ENCODE results near the gene HLA-DPB1.
"Not testable (repeated sequence)": the region's sequence is repeated elsewhere in the genome, so short reads cannot be mapped to it uniquely, and the experiment has no call there.

HLA-DPB1 gene

DNA sequence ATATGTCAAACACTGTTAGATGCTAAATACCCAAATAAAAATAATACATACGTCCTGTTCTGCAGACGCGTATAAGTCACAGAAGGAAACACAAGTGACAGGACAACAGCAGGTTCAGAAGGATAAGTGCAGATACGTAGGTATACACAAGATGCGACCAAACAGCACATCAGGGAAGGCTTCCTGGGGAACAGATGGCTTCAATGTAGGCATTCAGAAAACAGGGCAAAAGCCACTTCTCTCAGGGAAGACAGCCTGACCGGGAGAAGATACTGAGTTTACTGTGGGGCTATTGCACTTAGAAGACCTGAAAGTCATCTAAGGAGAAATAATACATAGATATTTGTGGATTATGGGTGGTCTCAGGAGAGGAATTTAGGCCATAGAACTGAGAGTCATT is 4.2 kb upstream of the HLA-DPB1 start:
- DNase-seq (ENCODE audit: low spot score), result no peak

- DNase-seq (ENCODE audit: low spot score), result no peak
Measured at GRCh38 chr6:33072508-33073100, 3.2 kb upstream of the HLA-DPB1 start.

GRCh38 chr6:33073431-33073871 is 2.3 kb upstream of the HLA-DPB1 start, which contains the start of gene HLA-DPA1:
HLA-DPA1 (minus strand) TSS chr6:33073649.
- DNase-seq (ENCODE audit: low spot score), result peak; percentile 86

- no peak for DNase-seq (ENCODE audit: low spot score)
Measured at GRCh38 chr6:33075208-33075567, 602 bp upstream of the HLA-DPB1 start.

DNA sequence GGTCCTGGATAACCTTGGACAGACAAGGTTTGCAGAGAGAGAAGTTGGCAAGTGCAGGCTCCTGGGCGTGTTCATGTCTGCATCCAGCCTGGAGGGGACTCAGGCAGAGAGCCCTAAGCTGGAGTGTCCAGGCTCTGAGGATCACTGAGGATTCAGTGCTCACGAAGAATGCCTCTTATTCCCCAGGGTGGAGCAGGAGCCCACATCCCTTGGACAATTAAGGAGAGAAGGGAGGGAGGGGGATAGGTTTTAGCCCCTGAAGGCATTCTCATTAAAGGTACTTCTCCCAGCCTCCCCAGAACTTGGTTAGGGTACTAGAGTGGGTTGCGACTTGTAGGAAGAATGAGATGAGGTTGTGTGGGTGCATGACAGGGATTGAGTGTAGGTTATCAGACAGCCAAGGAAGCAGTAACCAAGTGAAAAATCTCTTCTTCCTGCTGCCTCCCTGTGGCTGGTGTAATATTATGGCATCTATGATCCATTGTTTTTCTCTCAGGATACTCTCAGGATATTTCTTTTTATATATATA is 680 bp downstream of the HLA-DPB1 start:
- no peak for DNase-seq (ENCODE audit: low spot score)

DNA sequence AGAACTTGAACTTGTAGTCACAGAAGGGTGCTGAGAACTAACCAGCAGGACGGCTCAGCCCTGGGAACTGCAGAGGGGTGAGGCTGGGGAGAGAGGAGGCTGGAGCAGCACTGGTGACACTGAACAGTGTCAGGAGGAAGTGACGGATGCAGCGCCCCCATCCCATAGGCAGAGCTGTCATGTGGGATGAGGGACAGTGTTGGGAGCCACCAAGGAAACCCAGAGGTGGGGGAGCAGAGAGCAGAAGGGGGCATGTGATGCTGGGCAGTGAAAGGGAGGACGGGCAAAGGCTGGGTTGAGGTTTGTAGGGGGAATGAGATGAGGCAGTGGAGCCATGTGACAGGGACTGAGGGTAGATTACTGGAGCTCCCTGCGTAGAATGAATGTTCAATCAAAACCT is 2.1 kb downstream of the HLA-DPB1 start:
- no peak for DNase-seq (ENCODE audit: low spot score)

DNA sequence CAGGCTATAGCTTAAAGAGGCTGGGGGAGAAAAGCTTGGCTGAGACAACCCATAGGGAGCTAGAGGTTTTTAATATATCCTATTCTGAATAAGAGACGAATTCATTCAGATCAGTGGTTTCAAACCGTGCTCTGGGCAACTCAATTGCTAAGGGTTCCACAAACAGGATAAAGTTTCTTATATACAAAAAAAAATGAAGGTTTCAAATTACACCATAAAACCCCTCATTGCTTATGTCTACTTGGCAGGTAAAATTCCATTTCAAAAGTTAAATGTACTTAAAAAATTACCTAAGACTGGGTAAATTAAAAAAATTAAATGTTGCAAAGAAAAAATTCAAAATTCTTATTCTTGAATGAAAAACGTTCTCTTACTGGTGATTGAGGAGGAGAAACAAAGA is 2.7 kb downstream of the HLA-DPB1 start:
- DNase-seq (ENCODE audit: low spot score), result no peak

DNA sequence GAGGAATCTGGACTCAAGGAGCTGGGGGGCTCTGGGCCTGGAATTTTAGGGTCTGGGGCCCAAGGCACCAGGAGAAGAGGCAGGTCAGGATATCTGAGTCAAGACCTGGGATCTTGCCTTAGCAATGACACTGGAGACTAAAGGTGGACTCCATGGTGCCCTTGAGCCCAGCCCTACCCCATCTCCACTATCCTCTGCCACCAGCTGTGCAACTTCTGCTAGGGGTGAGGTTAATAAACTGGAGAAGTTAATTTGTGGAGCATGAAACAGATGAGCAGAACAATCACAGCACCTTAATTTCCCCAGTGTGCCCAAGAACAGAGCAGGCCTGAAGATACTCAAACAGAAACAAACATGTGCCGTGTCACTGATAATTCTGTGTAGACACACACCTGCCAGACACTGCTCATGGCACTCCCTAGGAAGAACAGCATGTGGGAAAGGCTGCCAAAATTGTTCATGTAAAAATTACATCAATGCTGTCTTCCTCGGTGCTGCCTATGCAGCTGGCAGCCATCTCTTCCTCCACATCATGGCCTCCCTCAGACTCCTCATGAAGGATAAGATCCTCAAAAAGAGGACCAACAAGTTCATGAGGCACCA is 3.2 kb downstream of the HLA-DPB1 start:
- no peak for DNase-seq (ENCODE audit: low spot score)

- DNase-seq (ENCODE audit: low spot score), result no peak
Measured at GRCh38 chr6:33079580-33079979, 3.8 kb downstream of the HLA-DPB1 start.

GRCh38 chr6:33080127-33081089 is 4.6 kb downstream of the HLA-DPB1 start:
- no peak for DNase-seq (ENCODE audit: low spot score)

- no peak for DNase-seq (ENCODE audit: low spot score)
Measured at GRCh38 chr6:33081098-33081824, 5.5 kb downstream of the HLA-DPB1 start.

GRCh38 chr6:33082702-33083101 is 6.9 kb downstream of the HLA-DPB1 start:
- DNase-seq (ENCODE audit: low spot score), result peak; percentile 18

- DNase-seq (ENCODE audit: low spot score), result no peak
Measured at GRCh38 chr6:33085627-33086026, 9.8 kb downstream of the HLA-DPB1 start.

DNA sequence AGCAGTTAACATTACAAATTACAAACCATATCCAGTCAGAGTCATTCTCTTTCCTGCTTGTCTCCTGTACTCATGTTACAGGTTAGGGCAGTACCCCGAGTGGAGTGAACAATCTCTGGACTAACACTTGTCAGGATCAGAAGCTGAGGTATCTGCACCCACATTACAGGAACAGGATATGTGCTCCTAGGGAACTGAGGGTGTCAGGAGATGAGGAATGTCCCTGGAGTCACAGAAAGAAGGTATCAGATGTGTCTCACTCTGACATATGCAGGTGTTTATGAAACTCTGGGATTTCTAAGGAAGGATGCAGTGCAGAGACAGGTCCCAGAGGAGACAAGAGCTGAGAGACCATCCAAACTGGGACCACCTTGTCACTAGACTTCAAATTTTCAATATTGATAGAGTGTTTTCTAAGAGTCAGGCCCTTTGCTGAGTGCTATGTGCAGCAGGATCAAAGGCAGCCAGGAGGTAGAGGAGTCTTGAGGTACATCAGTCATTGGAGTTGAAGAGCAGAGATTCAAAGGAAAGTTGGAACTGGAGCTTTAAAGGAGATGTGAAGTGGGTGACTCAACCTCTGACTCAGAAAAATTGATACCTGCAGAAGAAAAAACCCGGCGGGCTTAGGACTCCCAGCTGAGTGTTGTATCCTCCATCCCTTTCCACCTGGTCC is 12.6 kb downstream of the HLA-DPB1 start:
- no peak for DNase-seq (ENCODE audit: low spot score)

- DNase-seq (ENCODE audit: low spot score), result no peak
Measured at GRCh38 chr6:33088931-33089620, 13.3 kb downstream of the HLA-DPB1 start.

DNA sequence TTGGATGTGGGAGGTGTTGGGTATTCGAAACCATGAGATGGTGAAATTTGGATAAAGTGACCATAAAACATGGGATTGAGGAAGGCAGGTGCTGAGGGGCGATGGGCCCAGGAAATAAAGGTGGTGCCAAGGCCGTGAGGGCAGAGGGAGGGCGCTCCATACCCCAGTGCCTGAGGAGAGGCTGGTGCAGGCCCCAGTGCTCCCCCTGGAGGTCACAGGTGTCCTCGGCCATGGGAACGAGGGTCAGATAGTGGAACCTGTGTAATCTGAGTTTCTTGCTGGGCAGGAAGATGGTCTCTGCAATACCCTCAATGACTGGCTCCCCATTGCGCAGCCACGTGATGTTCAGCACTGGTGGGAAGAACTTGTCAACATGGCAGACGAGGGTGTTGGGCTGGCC is 16.2 kb downstream of the HLA-DPB1 start:
- peak; percentile 50 for DNase-seq (ENCODE audit: low spot score)

GRCh38 chr6:33092385-33092784 is 16.6 kb downstream of the HLA-DPB1 start:
- DNase-seq (ENCODE audit: low spot score), result no peak

GRCh38 chr6:33093855-33094254 is 18.1 kb downstream of the HLA-DPB1 start:
- no peak for DNase-seq (ENCODE audit: low spot score)

DNA sequence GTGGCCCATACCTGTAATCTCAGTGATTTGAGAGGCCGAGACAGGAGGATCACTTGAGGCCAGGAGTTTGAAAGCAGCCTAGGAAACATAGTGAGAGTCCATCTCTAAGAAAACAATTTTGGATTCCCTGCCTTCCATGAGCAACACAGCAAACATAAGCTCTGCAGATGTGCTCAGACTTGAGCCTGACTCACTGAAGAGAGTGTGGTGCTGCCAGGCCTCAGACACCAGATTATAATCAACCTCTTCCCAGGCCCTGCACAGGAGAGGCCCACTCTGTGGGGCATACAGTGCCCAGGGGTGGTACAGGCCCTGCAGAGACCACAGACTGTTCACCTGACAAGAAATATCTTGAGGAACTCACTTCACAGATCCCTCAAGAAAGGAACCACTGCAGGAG is 19.9 kb downstream of the HLA-DPB1 start:
- DNase-seq (ENCODE audit: low spot score), result no peak

- DNase-seq (ENCODE audit: low spot score), result not testable (repeated sequence)
Measured at GRCh38 chr6:33101121-33101737, 25.4 kb downstream of the HLA-DPB1 start.
